Activated CD4-positive, alpha-beta T cell treated with anti-CD3 and anti-CD28 coated beads, Interleukin-2, Interleukin-6, amounts not matched to agents 100 ng/mL and 50 ng/mL, durations not matched to agents 16 hours and 8 hours (primary cell): Measurements from ENCODE around the gene FMNL1.
A peak's percentile ranks its signal among the peaks of the same experiment; 100 is the strongest.

Experiments
- DNase-seq: peaks from one replicate; pipeline ENCODE4 v3.0.0-alpha.2; 2020

FMNL1 gene

GRCh38 chr17:45284176-45285140 is 62.8 kb downstream of the FMNL1 start:
- DNase-seq: peak; percentile 50

- no peak for DNase-seq
Measured at GRCh38 chr17:45286286-45286685, 64.6 kb downstream of the FMNL1 start.

GRCh38 chr17:45287526-45288500 is 66.1 kb downstream of the FMNL1 start:
- DNase-seq: no peak

- DNase-seq: no peak
Measured at GRCh38 chr17:45288825-45289224, 67.1 kb downstream of the FMNL1 start.

GRCh38 chr17:45289301-45290268 is 67.9 kb downstream of the FMNL1 start:
- no peak for DNase-seq

- no peak for DNase-seq
Measured at GRCh38 chr17:45290269-45290765, 68.6 kb downstream of the FMNL1 start.

- DNase-seq: no peak
Measured at GRCh38 chr17:45291171-45291805, 69.6 kb downstream of the FMNL1 start.

GRCh38 chr17:45292696-45293412 is 71.2 kb downstream of the FMNL1 start:
- no peak for DNase-seq

- DNase-seq: peak; percentile 59
Measured at GRCh38 chr17:45293413-45294211, 71.9 kb downstream of the FMNL1 start.

GRCh38 chr17:45294506-45294905 is 72.8 kb downstream of the FMNL1 start:
- DNase-seq: no peak

- no peak for DNase-seq
Measured at GRCh38 chr17:45296003-45296832, 74.5 kb downstream of the FMNL1 start.

- DNase-seq: no peak
Measured at GRCh38 chr17:45296833-45297124, 75.1 kb downstream of the FMNL1 start.
